Measurements from ENCODE around the gene DNAJC9. TPM values are rescaled to one million over a fixed set of nuclear protein-coding genes. Genes with fewer than 3 reads are reported as not detected.
"Not testable (repeated sequence)": the region's sequence is repeated elsewhere in the genome, so short reads cannot be mapped to it uniquely, and the experiment has no call there.

Gene DNAJC9, protein sequence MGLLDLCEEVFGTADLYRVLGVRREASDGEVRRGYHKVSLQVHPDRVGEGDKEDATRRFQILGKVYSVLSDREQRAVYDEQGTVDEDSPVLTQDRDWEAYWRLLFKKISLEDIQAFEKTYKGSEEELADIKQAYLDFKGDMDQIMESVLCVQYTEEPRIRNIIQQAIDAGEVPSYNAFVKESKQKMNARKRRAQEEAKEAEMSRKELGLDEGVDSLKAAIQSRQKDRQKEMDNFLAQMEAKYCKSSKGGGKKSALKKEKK
- 10 to 100 TPM; 45.9 to 87.0 TPM for total RNA-seq

DNA sequence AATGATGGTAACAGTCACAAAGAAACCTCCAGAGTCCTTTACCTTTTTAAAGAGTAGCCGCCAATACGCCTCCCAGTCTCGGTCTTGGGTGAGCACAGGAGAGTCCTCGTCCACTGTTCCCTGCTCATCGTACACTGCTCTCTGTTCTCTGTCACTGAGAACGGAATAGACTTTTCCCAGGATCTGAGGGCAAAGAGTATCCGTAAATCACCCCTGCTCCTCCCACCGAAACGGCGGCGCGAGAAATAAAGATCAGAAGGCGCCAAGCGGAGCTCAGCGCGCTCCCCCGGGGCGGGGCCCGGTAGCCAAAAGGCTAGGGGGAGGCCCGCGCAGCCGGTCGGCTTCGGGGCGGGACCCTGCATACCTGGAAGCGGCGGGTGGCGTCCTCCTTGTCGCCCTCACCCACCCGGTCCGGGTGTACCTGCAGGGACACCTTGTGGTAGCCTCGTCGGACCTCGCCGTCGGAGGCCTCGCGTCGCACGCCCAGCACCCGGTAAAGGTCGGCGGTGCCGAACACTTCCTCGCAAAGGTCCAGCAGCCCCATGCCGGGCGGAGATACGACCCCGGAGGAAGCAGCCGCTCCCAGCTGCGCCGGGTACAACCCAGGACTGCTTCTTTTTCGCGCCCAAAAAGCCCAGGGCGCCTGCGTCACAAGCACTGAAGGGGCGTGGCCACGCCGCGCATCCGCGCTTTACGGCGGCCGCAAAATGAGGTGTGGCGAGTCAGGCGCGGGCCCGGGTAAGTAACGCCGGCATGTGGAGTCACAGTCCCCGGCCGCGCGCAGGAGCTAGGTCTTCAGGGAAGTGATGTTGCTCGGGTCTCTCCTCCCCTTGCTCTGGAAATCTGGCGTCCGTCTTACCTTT is at the start of gene DNAJC9:
TSS of gene DNAJC9 (minus strand) at position 610 of the 863 bp plus-strand sequence. CDS start at position 544, 66 bp downstream.
- DNase-seq (ENCODE audit: low spot score in 2 of 2) (peak; percentile 98 to 99), ATAC-seq (peak; percentile 90 to 95)
- Mint-ChIP-seq H3K9me3 (no peaks in the 10 kb centered on the region), H3K36me3 (peaks cover 58 to 64% of the 10 kb centered on the region in 2 donors), H3K27ac (peak within 1 kb of the TSS; percentile 97 to 98)

DNA sequence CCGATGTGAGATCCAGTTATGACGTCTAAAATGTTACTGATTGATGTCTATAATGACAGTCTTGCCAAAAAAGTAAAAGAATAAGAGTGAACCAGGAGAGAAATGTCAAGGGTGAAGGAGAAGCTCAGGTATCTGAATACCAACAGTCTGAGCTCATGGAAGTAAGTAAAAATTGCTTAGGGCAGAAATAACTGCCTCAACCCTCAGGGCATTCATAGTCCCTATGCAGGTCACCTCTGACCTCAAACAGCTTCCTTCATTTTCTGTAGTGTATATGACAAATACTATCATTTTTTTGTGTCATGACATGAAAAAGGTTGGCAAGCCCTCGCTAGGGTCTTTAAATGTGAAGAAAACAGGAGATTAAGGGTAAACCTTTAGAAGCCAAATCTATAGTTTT is 46.4 kb upstream of the DNAJC9 start:
- Mint-ChIP-seq H3K27ac (no peak overlapping the region), H3K36me3 (peaks cover 7 to 13% of the 10 kb centered on the region in 2 donors), H3K9me3 (peaks cover 0 to 7% of the 10 kb centered on the region in 2 donors)
- ATAC-seq (no peak), DNase-seq (ENCODE audit: low spot score in 2 of 2) (no peak)

DNA sequence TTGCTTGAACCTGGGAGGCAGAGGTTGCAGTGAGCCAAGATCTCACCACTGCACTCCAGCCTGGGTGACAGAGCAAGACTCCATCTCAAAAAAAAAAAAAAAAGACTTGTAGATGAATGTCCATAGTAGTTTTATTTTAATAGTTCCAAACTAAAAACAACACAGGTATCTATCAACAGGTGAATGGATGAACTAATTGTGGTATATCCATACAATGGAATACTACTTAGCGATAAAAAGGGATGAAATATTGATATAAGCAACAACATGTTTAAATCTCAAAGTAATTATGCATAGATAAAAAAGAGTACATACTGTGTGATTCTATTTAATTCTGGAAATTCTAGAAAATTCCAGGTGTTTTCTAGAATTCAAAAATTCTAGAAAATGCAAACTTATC is 42.9 kb upstream of the DNAJC9 start:
- DNase-seq (ENCODE audit: low spot score in 2 of 2) (no peak), ATAC-seq (no peak)
- Mint-ChIP-seq H3K9me3 (peaks cover 0 to 7% of the 10 kb centered on the region in 2 donors), H3K36me3 (peaks cover 7 to 13% of the 10 kb centered on the region in 2 donors), H3K27ac (no peak overlapping the region)

DNA sequence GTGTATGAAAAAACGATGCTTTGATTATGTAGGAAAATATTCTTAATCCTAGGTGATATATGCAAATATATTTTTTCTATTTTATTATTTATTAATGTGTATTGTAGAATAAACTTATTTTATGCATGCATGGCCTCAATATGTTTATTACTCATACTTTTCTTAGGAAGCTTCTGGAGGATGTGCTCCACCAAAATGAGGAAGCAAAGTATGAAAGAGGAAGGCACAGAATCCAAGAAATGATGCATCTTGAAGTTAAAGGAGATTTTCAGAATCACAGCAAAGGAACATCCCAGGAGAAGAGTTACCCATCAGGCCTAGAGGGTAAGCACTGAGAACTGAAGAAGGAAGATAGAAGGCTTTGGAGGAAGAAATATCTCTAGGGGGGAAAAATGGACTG is 40.4 kb upstream of the DNAJC9 start:
- peaks cover 7 to 13% of the 10 kb centered on the region in 2 donors for H3K36me3 Mint-ChIP-seq
- H3K9me3 Mint-ChIP-seq = peaks cover 0 to 7% of the 10 kb centered on the region in 2 donors
- DNase-seq (ENCODE audit: low spot score in 2 of 2) = no peak
- no peak overlapping the region for H3K27ac Mint-ChIP-seq
- ATAC-seq = no peak

DNA sequence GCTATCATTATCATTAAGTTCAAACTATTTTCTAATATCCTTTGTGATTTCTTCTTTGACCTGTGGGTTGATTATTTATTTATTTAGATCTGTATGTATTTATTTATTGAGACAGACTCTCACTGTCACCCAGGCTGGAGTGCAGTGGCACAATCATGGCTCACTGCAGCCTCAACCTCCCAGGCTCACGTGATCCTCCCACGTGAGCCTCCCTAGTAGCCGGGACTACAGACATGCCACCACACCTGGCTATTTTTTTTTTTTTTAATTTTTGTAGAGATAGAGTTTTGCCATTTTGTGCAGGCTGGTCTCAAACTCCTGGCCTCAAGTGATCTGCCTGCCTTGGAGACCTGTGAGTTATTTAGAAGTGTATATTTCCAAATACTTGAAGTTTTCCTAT is 34.0 kb upstream of the DNAJC9 start:
- no peak for DNase-seq (ENCODE audit: low spot score in 2 of 2)
- Mint-ChIP-seq H3K9me3 (no peaks in the 10 kb centered on the region), H3K36me3 (no peaks in the 10 kb centered on the region), H3K27ac (no peak overlapping the region)
- ATAC-seq = no peak

DNA sequence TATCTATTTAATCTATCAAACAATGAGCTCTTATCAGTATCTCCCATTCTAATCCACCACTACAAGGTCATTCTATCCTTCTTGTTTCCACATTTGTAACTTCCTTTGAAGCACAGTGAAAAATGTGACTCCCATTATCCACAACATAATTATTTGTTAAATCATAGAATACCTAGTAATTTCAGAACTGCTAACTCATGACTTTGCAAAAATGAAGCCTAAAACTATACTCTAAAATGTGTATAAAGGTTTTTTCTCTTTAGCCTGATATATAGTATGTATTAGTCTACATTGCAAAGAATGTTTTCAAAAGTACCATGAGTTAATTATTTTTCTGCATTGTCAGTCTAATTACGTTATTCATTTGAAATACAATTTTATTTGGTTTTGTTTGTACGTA is 17.4 kb upstream of the DNAJC9 start:
- no peaks in the 10 kb centered on the region for H3K36me3 Mint-ChIP-seq
- DNase-seq (ENCODE audit: low spot score in 2 of 2) (no peak), ATAC-seq (no peak)
- peak overlapping the region in 1 of 2 donors; percentile 28 for H3K27ac Mint-ChIP-seq
- H3K9me3 Mint-ChIP-seq = no peaks in the 10 kb centered on the region

DNA sequence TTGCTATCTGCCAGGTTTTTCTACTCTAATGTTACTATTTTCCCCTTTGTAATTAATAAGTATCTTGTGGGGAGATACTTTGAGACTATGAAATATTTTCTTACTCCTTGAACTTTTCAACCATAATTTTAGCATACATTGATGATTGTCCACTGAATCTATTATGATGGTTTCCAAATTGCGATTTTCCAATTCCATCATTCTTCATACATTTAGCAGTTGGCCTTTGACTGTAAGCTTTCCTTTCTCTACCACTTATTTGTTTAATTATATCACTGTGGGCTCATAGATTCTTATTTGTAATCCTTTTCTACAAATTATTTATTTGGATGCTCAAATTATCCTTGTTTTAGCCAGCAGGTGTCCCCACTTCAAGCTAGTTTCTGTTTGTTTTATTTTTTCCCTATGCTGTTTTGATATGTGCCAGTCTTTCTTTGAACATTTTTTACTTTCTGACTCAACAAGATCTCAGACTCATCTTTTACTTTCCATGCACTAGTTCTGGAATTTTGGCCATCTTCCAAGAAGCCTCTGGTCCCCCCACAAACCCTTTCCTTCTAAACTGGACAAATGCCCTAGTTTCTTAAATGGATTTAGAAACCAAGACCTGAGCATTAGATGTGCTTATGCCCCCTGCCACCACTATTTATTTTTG is 16.8 kb upstream of the DNAJC9 start:
- ATAC-seq = no peak
- Mint-ChIP-seq H3K27ac (peak overlapping the region in 1 of 2 donors; percentile 28), H3K9me3 (peaks cover 0 to 4% of the 10 kb centered on the region in 2 donors), H3K36me3 (peaks cover 0 to 3% of the 10 kb centered on the region in 2 donors)
- no peak for DNase-seq (ENCODE audit: low spot score in 2 of 2)

DNA sequence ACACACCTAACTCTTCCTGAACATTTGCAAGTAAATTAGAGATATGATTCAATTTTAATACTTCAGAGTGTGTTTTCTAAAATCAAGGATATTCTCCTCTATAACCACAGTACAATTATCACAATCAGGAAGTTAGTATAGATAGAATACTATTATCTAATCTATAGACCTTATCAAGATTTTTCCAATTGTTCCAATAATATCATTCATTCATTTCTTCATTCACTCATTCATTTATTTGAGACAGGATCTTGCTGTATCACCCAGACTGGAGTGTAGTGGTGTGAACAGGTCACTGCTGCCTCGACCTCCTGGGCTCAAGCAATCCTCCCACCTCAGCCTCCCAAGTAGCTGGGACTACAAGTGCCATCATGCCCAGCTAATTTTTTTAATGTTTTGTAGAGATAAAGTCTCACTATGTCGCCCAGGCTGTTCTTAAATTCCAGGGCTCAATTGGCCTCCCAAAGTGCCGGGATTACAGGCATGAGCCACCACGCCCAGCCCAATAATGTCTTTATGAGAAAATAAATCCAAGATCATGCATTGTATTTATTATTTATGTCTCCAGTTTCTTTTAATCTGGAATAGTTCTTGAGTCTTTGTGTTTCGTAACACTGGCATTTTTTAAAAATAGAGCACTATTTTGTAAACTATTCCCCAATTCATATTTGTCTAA is 16.0 kb upstream of the DNAJC9 start:
- DNase-seq (ENCODE audit: low spot score in 2 of 2) (no peak), ATAC-seq (no peak)
- no peak overlapping the region for H3K27ac Mint-ChIP-seq
- H3K9me3 Mint-ChIP-seq = peaks cover 0 to 4% of the 10 kb centered on the region in 2 donors
- H3K36me3 Mint-ChIP-seq = peaks cover 0 to 5% of the 10 kb centered on the region in 2 donors

DNA sequence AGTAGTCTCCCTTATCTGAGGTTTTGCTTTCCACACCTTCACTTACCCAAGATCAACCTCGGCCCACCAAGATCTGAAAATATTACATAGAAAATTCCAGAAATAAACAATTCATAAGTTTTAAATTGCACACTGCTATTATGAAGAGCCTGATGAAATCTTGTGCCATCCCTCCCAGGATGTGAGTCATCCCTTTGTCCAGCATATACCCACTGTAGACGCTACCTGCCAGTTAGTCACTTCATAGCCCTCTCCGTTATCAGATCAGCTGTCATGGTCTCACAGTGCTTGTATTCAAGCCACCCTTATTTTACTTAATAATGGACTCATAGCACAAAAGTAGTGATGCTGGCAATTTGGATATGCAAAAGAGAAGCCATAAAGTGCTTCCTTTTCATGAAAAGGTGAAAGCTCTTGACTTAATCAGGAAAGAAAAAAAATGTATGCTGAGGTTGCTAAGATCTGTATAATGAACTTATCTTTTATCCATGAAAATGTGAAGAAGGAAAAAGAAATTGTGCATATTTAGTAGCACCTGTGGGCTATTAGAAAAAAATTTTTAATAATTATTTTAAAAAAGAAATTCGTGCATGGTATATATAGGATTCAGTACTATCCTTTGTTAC is 15.2 kb upstream of the DNAJC9 start:
- H3K27ac Mint-ChIP-seq = no peak overlapping the region
- ATAC-seq (peak in 1 of 2 donors; percentile 49), DNase-seq (ENCODE audit: low spot score in 2 of 2) (no peak)
- H3K36me3 Mint-ChIP-seq = peaks cover 0 to 5% of the 10 kb centered on the region in 2 donors
- peaks cover 0 to 4% of the 10 kb centered on the region in 2 donors for H3K9me3 Mint-ChIP-seq

DNA sequence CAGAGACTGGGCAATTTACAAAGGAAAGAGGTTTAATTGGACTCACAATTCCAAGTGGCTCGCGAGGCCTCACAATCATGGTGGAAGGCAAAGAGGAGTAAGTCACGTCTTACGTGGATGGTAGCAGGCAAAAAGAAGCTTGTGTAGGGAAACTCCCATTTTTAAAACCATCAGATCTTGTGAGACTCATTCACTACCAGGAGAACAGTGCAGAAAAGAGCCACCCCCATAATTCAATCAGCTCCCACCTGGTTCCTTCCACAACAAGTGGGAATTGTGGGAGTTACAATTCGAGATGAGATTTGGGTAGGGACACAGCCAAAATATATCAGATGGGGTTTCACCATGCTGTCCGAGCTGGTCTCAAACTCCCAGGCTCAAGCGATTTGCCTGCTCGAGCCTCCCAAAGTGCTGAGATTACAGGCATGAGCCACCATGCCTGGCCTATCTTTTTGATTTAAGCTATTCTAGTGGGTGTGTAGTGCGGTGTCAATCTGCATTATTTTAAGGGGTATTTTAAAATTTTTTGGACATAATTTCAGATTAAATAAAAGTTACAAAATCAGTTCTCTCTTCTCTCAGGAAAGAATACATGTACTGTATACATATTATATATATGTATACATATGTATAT is 14.4 kb upstream of the DNAJC9 start:
- no peak for ATAC-seq
- no peak overlapping the region for H3K27ac Mint-ChIP-seq
- peaks cover 0 to 5% of the 10 kb centered on the region in 2 donors for H3K36me3 Mint-ChIP-seq
- DNase-seq (ENCODE audit: low spot score in 2 of 2) = no peak
- peaks cover 0 to 4% of the 10 kb centered on the region in 2 donors for H3K9me3 Mint-ChIP-seq

DNA sequence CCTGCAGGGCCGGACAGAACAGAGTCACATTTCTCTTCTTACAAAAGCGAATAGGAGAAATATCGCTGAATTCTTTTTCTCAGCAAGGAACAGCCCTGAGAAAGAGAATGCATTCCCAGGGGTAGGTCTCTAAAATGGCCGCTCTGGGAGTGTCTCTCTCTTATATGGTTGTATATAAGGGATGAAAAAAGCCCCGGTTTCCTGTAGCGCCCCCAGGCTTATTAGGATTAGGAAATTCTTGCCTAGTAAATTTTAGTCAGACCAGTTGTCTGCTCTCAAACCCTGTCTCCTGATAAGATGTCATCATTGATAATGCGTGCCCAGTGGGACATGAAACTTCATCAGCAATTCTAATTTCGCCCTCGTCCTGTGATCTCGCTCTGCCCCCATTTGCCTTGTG is 11.6 kb upstream of the DNAJC9 start:
- not testable (repeated sequence) for DNase-seq (ENCODE audit: low spot score in 2 of 2)

DNA sequence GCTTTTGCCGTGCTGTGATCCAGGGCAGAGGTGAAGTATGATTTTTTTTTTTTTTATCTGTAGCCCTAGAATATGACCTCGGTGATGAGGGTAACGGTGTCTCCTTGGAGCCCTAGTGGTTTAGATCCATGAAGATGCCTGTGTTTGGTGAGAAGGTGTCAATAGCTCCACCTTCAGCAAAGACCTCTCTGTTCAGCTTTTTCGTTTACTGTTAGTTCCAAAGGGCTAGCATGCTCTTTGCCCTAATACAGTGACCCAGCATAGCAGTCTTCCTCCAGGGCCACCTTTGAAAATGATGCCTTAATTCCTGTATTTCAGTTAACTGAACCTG is 6.1 kb upstream of the DNAJC9 start:
- Mint-ChIP-seq H3K9me3 (no peaks in the 10 kb centered on the region), H3K27ac (peak overlapping the region; percentile 97 to 98), H3K36me3 (peaks cover 22 to 28% of the 10 kb centered on the region in 2 donors)
- ATAC-seq (peak in 1 of 2 donors; percentile 6), DNase-seq (ENCODE audit: low spot score in 2 of 2) (no peak)

More for the DNA sequence above, 11.6 kb upstream of the DNAJC9 start:
- H3K27ac Mint-ChIP-seq, H3K36me3 Mint-ChIP-seq, H3K9me3 Mint-ChIP-seq, ATAC-seq: not testable (repeated sequence)

DNA sequence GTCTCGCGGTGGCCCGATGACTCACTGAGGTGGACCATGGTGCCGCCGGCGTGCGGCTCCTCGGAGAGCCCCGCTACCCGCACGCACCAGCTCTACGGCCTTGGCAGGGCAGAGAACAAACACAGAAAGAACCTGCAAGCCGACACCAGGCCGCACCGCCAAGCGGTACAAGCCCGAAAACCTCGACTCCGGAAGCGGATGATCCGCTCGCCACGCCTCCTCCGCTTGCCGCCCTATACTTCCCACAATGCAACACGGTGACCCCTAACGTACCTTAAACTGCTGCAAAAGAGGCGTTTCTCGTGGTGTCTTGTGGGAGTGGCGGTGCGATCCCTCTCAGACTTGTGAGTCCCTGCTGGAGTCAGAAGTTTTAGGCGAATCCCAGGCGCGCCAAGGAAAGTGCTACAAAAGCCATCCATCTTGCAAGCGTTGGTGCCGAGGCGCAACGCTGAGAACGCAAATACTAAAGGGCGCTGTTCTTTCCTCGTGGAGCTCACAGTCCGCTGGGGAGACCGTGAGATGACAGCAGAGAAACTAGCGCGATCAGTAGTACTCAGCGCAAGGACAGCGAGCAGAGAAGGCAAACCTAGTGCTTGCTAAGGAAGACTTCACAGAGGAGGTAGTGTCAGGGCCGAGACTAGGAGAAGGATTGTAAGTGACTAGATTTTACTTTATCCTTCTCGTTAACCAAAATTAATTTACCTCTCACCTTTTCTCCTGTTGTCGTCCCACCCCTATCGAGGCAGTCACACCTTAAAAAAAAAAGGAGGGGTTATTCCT is 5.6 kb upstream of the DNAJC9 start, which contains the start of gene MRPS16:
TSS of gene MRPS16 (minus strand) at position 200 of the 780 bp plus-strand sequence. CDS start at position 38, 162 bp downstream.
- Mint-ChIP-seq H3K36me3 (peaks cover 28% of the 10 kb centered on the region in 2 donors), H3K27ac (peak within 1 kb of the TSS; percentile 97 to 98), H3K9me3 (no peaks in the 10 kb centered on the region)
- peak; percentile 87 to 93 for DNase-seq (ENCODE audit: low spot score in 2 of 2)
- peak; percentile 84 to 96 for ATAC-seq

DNA sequence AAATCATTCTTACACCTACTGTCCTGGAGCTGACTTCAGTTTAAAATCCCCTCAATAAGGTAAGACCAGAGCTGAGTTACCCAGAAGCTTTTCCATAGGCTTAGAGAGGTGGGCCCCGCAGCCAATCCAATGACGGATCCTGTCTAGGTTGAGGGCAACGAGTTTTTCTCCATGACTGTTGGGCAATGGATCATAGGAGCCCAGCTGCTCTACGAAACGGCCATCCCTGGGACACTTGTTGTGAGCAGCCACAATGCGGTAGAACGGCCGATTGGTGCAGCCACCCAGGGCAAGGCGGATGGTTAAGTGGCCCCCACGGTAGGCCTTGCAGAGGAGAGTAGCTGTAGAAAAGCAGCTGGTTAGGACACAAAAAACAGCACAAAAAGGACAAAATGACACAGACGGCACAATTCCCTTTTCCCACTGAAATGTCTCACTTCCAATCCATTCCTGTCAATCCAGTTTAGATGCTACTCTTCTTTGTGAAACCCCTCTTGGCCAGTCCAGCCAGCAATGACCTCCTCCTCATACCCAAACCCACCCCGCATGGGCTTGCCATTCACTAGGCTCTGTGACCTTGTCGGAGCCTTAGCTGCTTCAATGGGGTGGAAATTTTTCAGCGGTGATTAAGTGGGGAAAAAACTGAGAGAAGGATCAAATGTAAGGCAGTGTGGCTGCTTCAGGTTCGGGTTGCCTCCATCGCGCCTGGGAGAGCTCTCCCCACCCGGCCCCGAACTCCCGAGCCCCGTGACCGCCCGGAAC is 4.8 kb upstream of the DNAJC9 start:
- peak in 1 of 2 donors; percentile 16 for DNase-seq (ENCODE audit: low spot score in 2 of 2)
- peak in 1 of 2 donors; percentile 79 for ATAC-seq

More for the DNA sequence above, 4.8 kb upstream of the DNAJC9 start:
- peak overlapping the region; percentile 97 to 98 for H3K27ac Mint-ChIP-seq
- H3K36me3 Mint-ChIP-seq = peaks cover 31 to 33% of the 10 kb centered on the region in 2 donors
- H3K9me3 Mint-ChIP-seq = no peaks in the 10 kb centered on the region

All from activated naive CD4-positive, alpha-beta T cell treated with anti-CD3 and anti-CD28 coated beads, Interleukin-2, amount 50 U/mL, for 72 hours (primary cell).